Measurements from ENCODE around the gene SETD6.

- TF ChIP-seq, protein P1, sequence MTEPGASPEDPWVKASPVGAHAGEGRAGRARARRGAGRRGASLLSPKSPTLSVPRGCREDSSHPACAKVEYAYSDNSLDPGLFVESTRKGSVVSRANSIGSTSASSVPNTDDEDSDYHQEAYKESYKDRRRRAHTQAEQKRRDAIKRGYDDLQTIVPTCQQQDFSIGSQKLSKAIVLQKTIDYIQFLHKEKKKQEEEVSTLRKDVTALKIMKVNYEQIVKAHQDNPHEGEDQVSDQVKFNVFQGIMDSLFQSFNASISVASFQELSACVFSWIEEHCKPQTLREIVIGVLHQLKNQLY (CRISPR knock-in tag; IDR thresholded peaks at IDR 0.05), result no peak
- TF ChIP-seq CTCF (IDR thresholded peaks at IDR 0.05) (no peak), SP1 (CRISPR knock-in tag; conservative IDR thresholded peaks at IDR 0.05) (no peak), NFE2L1 (CRISPR knock-in tag; IDR thresholded peaks at IDR 0.05) (no peak), MAX (CRISPR knock-in tag; IDR thresholded peaks at IDR 0.05) (no peak), OVOL2 (CRISPR knock-in tag; IDR thresholded peaks at IDR 0.05; ENCODE audit: borderline replicate concordance) (no peak), NR3C1 (CRISPR knock-in tag; conservative IDR thresholded peaks at IDR 0.05; ENCODE audit: low read depth) (no peak)
Observed at GRCh38 chr16:58519707-58520106, 4.4 kb downstream of the SETD6 start.

All from WTC11 (cell line).